Upper lobe of left lung (tissue), 6 donors: ENCODE results near the gene LHX2. TPM values are rescaled to one million over a fixed set of nuclear protein-coding genes. Genes with fewer than 3 reads are reported as not detected.
A peak's percentile ranks its signal among the peaks of the same experiment; 100 is the strongest.

Source experiments
- ATAC-seq, 2 donors: fragments of 200-7000 bp; cut with Tn5 transposase; one replicate each; pipeline ENCODE4 v1.9.1; 2022; ENCODE audit warnings: mild to moderate bottlenecking in 2 of 2, moderate library complexity in 2 of 2; ENCODE audit not compliant: low FRiP score in 2 of 2
- DNase-seq, 2 donors: peaks; one replicate each; pipeline ENCODE4 v3.0.0-alpha.2; 2019 to 2020
- H3K27ac ChIP-seq, 4 donors: fragments of 200-600 bp; sonication (generic); one replicate each; pipeline ENCODE4 v1.5.1; 2016 to 2019
- H3K27me3 ChIP-seq, 4 donors: fragments of 200-600 bp; sonication (generic); one replicate each; pipeline ENCODE4 v1.5.1; 2017 to 2019
- H3K36me3 ChIP-seq, 4 donors: fragments of 200-600 bp; sonication (generic); one replicate each; pipeline ENCODE4 v1.5.1; 2016 to 2019
- H3K4me1 ChIP-seq, 4 donors: fragments of 200-600 bp; sonication (generic); one replicate each; pipeline ENCODE4 v1.5.1; 2018 to 2019
- H3K4me3 ChIP-seq, 4 donors: fragments of 200-600 bp; sonication (generic); one replicate each; pipeline ENCODE4 v1.5.1; 2017 to 2019; ENCODE audit warnings: mild to moderate bottlenecking in 2 of 4, moderate library complexity in 1 of 4
- H3K9me3 ChIP-seq, 4 donors: fragments of 200-600 bp; sonication (generic); one replicate each; pipeline ENCODE4 v1.5.1; 2018 to 2019
- EP300 ChIP-seq, 4 donors: sonication (generic); formaldehyde crosslinking; IDR thresholded peaks; one replicate each; pipeline ENCODE4 v1.5.1; 2017; ENCODE audit warnings: antibody characterized with exemption in 4 of 4, control low read depth in 2 of 4
- POLR2A ChIP-seq, 4 donors: fragments of 450-650 bp; IDR thresholded peaks; one replicate each; pipeline ENCODE4 v1.5.1; 2016 to 2017; ENCODE audit warnings: antibody characterized with exemption in 4 of 4, mild to moderate bottlenecking in 2 of 4
- POLR2AphosphoS5 ChIP-seq, 2 donors: sonication (generic); formaldehyde crosslinking; IDR thresholded peaks; one replicate each; pipeline ENCODE4 v1.5.1; 2017; ENCODE audit warnings: antibody characterized with exemption in 2 of 2
- WGBS, 2 donors: methylation state at CpG; one replicate each; pipeline ENCODE4 v1.1.5; 2017 to 2018; 5-methylcytosine and 5-hydroxymethylcytosine counted together
- total RNA-seq, 6 donors: library from RNA; depleted of rRNA in 4 of 6; stranded (reverse); fragments of >200 nt in 4 of 6; gene quantifications; one replicate each; pipeline versions ENCODE4 v1.1.0 to v1.2.1, GENCODE V29; 2016 to 2021
- TF ChIP-seq, protein P1 (sequence below), 6 experiments: fragments of 450-650 bp in 4 of 6; fragments of 200-600 bp in 2 of 6; sonication (generic) in 2 of 6; IDR thresholded peaks; one replicate each; pipeline ENCODE4 v1.5.1; 2016 to 2019; ENCODE audit warnings: antibody characterized with exemption in 6 of 6
- donor health status: DM: no; HTN: no; CAD: no; lungs with moderate emphysema.
- donor health status: DM: no; HTN: yes; CAD: no; lungs with severe emphysema.

The LHX2 gene
- total RNA-seq, 6 donors from 2014 or later = not detected

- Histone ChIP-seq H3K4me1 (peaks cover 13 to 22% (median 21%) of the 10 kb centered on the region in 4 donors), H3K9me3 (no peaks in the 10 kb centered on the region), H3K36me3 (no peaks in the 10 kb centered on the region), H3K4me3 (peak overlapping the region in 3 of 4 donors; percentile 4 to 42 (median 39)), H3K27ac (no peak overlapping the region), H3K27me3 (peaks cover 2 to 33% (median 10%) of the 10 kb centered on the region in 4 donors)
- DNase-seq (no peak), ATAC-seq (peak in 1 of 2 donors; percentile 11)
- TF ChIP-seq POLR2AphosphoS5 (IDR thresholded peaks at IDR 0.05) (no peak), EP300 (IDR thresholded peaks at IDR 0.05) (no peak), POLR2A (IDR thresholded peaks at IDR 0.05) (no peak)
- TF ChIP-seq, protein P1, sequence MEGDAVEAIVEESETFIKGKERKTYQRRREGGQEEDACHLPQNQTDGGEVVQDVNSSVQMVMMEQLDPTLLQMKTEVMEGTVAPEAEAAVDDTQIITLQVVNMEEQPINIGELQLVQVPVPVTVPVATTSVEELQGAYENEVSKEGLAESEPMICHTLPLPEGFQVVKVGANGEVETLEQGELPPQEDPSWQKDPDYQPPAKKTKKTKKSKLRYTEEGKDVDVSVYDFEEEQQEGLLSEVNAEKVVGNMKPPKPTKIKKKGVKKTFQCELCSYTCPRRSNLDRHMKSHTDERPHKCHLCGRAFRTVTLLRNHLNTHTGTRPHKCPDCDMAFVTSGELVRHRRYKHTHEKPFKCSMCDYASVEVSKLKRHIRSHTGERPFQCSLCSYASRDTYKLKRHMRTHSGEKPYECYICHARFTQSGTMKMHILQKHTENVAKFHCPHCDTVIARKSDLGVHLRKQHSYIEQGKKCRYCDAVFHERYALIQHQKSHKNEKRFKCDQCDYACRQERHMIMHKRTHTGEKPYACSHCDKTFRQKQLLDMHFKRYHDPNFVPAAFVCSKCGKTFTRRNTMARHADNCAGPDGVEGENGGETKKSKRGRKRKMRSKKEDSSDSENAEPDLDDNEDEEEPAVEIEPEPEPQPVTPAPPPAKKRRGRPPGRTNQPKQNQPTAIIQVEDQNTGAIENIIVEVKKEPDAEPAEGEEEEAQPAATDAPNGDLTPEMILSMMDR (IDR thresholded peaks at IDR 0.05) = no peak
- 26 to 31% methylated on average over 15 to 21 of the region's 21 CpGs for WGBS, 2 donors
Observed at GRCh38 chr9:124040186-124040931, 28.8 kb downstream of the LHX2 start.

DNA sequence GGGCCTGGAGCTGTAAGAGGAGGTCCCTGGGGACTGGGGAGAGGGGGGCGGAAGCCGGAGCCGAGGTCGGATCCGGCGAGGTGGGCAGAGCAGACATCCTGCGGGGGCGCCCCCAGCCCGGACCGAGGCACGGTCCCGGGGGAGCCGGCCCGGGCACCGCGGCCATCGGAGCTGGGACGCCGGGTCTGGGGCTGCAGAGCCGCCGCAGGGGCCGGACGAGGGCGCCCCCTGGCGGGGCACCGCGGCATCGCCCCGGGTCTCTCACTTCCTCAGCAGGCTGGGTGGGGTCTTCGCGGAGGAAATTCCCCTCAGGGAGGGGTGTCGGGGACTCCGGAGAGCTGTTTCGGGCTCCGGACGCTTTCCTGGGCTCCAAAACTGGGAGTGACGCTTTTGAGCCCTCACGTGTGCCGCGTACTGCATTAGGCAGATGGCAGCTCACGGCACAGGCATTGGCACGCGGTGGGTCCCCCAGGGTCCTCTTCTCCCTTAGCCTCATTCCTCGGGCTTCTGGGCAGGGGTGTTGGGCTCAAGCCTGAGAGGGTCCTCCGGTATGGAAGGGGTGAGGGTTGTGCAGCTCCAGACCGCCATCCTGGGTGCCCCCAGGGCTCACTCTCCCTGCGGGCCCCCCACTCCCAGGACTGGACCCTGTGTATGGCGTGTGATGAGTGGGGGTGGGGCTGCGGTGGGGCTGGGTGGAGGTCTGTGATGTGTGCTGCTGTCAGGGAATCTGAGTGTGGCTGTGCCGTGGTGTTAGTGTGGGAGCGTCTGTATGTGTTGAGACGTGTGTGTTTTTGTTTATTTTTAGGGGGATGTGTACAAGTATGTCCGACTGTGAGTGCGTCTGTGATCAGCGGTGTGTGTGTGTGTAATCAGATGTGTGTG is 29.6 kb downstream of the LHX2 start:
- Histone ChIP-seq H3K9me3 (no peaks in the 10 kb centered on the region), H3K27me3 (peaks cover 2 to 35% (median 13%) of the 10 kb centered on the region in 4 donors), H3K27ac (no peak overlapping the region), H3K4me3 (peak overlapping the region in 3 of 4 donors; percentile 4 to 42 (median 39)), H3K36me3 (no peaks in the 10 kb centered on the region), H3K4me1 (peaks cover 19 to 29% (median 28%) of the 10 kb centered on the region in 4 donors)
- WGBS, 2 donors = 13 to 25% methylated on average over 12 to 24 of the region's 55 CpGs
- ATAC-seq (peak; percentile 34 to 82), DNase-seq (peak; percentile 60 to 94)
- TF ChIP-seq, protein P1 (IDR thresholded peaks at IDR 0.05) = peak; percentile 91 to 97 (median 94)
- TF ChIP-seq POLR2A (IDR thresholded peaks at IDR 0.05) = no peak

DNA sequence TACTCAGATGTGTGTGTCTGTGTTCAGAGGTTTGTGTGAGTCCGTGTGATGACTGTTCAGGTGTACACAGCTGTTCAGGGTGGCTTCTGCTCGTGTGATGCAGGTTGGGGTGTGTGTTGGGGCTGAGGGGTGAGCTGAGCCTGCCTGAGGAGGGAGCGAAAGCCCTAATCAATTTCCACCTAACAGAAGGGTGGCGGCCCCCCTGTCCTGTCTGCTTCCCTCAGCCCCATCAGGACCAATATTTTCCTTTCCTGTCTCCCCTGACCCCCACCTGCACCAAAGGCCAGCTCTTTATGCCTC is 30.2 kb downstream of the LHX2 start:
- DNase-seq (no peak), ATAC-seq (no peak)
- Histone ChIP-seq H3K4me1 (peaks cover 19 to 31% (median 28%) of the 10 kb centered on the region in 4 donors), H3K27ac (no peak overlapping the region), H3K36me3 (no peaks in the 10 kb centered on the region), H3K9me3 (no peaks in the 10 kb centered on the region), H3K4me3 (no peak overlapping the region), H3K27me3 (peaks cover 2 to 35% (median 13%) of the 10 kb centered on the region in 4 donors)
- WGBS, 2 donors = 47 to 55% methylated on average over 2 to 4 of the region's 4 CpGs
- no peak for TF ChIP-seq POLR2A (IDR thresholded peaks at IDR 0.05)

GRCh38 chr9:124042201-124042721 is 30.7 kb downstream of the LHX2 start:
- no peaks in the 10 kb centered on the region for H3K36me3 ChIP-seq
- no peak for ATAC-seq
- no peak overlapping the region for H3K27ac ChIP-seq
- TF ChIP-seq POLR2AphosphoS5 (IDR thresholded peaks at IDR 0.05) (no peak), EP300 (IDR thresholded peaks at IDR 0.05) (no peak), POLR2A (IDR thresholded peaks at IDR 0.05) (no peak)
- TF ChIP-seq, protein P1 (IDR thresholded peaks at IDR 0.05) = no peak
- no peaks in the 10 kb centered on the region for H3K9me3 ChIP-seq
- H3K4me3 ChIP-seq = no peak overlapping the region
- H3K4me1 ChIP-seq = peaks cover 19 to 31% (median 28%) of the 10 kb centered on the region in 4 donors
- peak in 1 of 2 donors; percentile 73 for DNase-seq
- H3K27me3 ChIP-seq = peaks cover 2 to 30% (median 10%) of the 10 kb centered on the region in 4 donors
- WGBS, 2 donors = 57 to 65% methylated on average over 3 to 9 of the region's 11 CpGs

DNA sequence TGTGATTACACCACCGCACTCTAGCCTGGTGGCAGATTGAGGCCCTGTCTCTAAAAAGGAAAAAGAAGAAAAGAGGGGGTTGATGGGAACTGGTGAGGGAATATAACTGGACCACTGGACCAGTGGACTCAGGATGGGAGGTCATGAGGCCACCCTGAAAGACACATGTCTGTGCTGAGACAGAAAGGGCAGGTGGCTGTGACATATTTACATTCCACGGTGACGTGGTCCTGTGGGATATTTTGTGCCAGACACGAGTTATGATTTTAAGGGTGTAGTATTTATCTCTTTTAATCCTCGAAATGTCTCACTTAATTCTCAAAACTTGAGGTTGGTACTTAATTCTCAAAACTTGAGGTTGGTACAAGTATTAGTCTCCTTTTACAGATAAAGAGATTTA is 32.9 kb downstream of the LHX2 start:
- Histone ChIP-seq H3K9me3 (no peaks in the 10 kb centered on the region), H3K36me3 (no peaks in the 10 kb centered on the region), H3K27me3 (peaks cover 2 to 24% (median 10%) of the 10 kb centered on the region in 4 donors), H3K4me3 (no peak overlapping the region), H3K4me1 (peaks cover 19 to 31% (median 28%) of the 10 kb centered on the region in 4 donors), H3K27ac (no peak overlapping the region)
- DNase-seq = no peak
- whole genome bisulfite sequencing, 2 donors = 64 to 77% methylated on average over 5 of the region's 5 CpGs
- ATAC-seq = no peak
- TF ChIP-seq EP300 (IDR thresholded peaks at IDR 0.05) (no peak), POLR2A (IDR thresholded peaks at IDR 0.05) (no peak), POLR2AphosphoS5 (IDR thresholded peaks at IDR 0.05) (no peak)
- TF ChIP-seq, protein P1 (IDR thresholded peaks at IDR 0.05) = no peak
